CMK (cell line): ENCODE results near the gene KIF9.
A peak's percentile ranks its signal among the peaks of the same experiment; 100 is the strongest.
"Not testable (repeated sequence)": the region's sequence is repeated elsewhere in the genome, so short reads cannot be mapped to it uniquely, and the experiment has no call there.

Experiments
- DNase-seq: peaks from one replicate; pipeline ENCODE4 v3.0.0-alpha.2; 2010; ENCODE audit warnings: low read depth

Gene KIF9

GRCh38 chr3:47251689-47252088 is 30.9 kb downstream of the KIF9 start:
- DNase-seq: peak; percentile 21

GRCh38 chr3:47251085-47251484 is 31.5 kb downstream of the KIF9 start:
- DNase-seq: not testable (repeated sequence)

GRCh38 chr3:47250309-47251060 is 32.1 kb downstream of the KIF9 start:
- peak; percentile 26 for DNase-seq

GRCh38 chr3:47247131-47248064 is 35.2 kb downstream of the KIF9 start:
- no peak for DNase-seq

GRCh38 chr3:47245271-47245670 is 37.3 kb downstream of the KIF9 start:
- DNase-seq: no peak

GRCh38 chr3:47244531-47245100 is 38.0 kb downstream of the KIF9 start:
- DNase-seq: no peak

GRCh38 chr3:47243419-47244147 is 39.0 kb downstream of the KIF9 start:
- no peak for DNase-seq

- DNase-seq: no peak
Observed at GRCh38 chr3:47239929-47240328, 42.7 kb downstream of the KIF9 start.

GRCh38 chr3:47238017-47238416 is 44.6 kb downstream of the KIF9 start:
- no peak for DNase-seq

GRCh38 chr3:47228088-47228487 is 54.5 kb downstream of the KIF9 start:
- DNase-seq: no peak

- no peak for DNase-seq
Observed at GRCh38 chr3:47227678-47228077, 54.9 kb downstream of the KIF9 start.

GRCh38 chr3:47225310-47225906 is 57.2 kb downstream of the KIF9 start:
- no peak for DNase-seq

- no peak for DNase-seq
Observed at GRCh38 chr3:47223755-47224154, 58.8 kb downstream of the KIF9 start.

GRCh38 chr3:47221798-47222197 is 60.8 kb downstream of the KIF9 start:
- DNase-seq: no peak

- DNase-seq: no peak
Observed at GRCh38 chr3:47210863-47211405, 71.7 kb downstream of the KIF9 start.

GRCh38 chr3:47206022-47206421 is 76.6 kb downstream of the KIF9 start:
- DNase-seq: not testable (repeated sequence)

- DNase-seq: no peak
Observed at GRCh38 chr3:47204875-47205274, 77.7 kb downstream of the KIF9 start.

- DNase-seq: no peak
Observed at GRCh38 chr3:47202542-47202941, 80.1 kb downstream of the KIF9 start.

- no peak for DNase-seq
Observed at GRCh38 chr3:47197287-47197686, 85.3 kb downstream of the KIF9 start.

GRCh38 chr3:47194994-47195393 is 87.6 kb downstream of the KIF9 start:
- DNase-seq: no peak
